Activated CD4-positive, alpha-beta T cell treated with anti-CD3 and anti-CD28 coated beads for 4 hours (primary cell): ENCODE measurements around the gene FER.
"Not testable (repeated sequence)": the region's sequence is repeated elsewhere in the genome, so short reads cannot be mapped to it uniquely, and the experiment has no call there.

Experiments used
- DNase-seq, 2 donors: peaks; one replicate each; pipeline ENCODE4 v3.0.0-alpha.2; 2020

FER gene

GRCh38 chr5:109049565-109049964 lies 301.9 kb downstream of the FER start:
- DNase-seq = no peak

GRCh38 chr5:109050321-109050720 lies 302.6 kb downstream of the FER start:
- DNase-seq = not testable (repeated sequence)

GRCh38 chr5:109052216-109052615 lies 304.5 kb downstream of the FER start:
- not testable (repeated sequence) for DNase-seq

- no peak for DNase-seq
Observed at GRCh38 chr5:109053995-109054417, 306.3 kb downstream of the FER start.

GRCh38 chr5:109060378-109061025 lies 312.8 kb downstream of the FER start:
- no peak for DNase-seq

- no peak for DNase-seq
Observed at GRCh38 chr5:109062664-109063063, 315.0 kb downstream of the FER start.

GRCh38 chr5:109063223-109063622 lies 315.5 kb downstream of the FER start:
- DNase-seq = no peak

GRCh38 chr5:109076741-109077140 lies 329.0 kb downstream of the FER start:
- no peak for DNase-seq

GRCh38 chr5:109078448-109078847 lies 330.8 kb downstream of the FER start:
- DNase-seq = no peak

- DNase-seq = no peak
Observed at GRCh38 chr5:109080481-109080880, 332.8 kb downstream of the FER start.

GRCh38 chr5:109080896-109081295 lies 333.2 kb downstream of the FER start:
- DNase-seq = no peak

GRCh38 chr5:109083937-109084336 lies 336.2 kb downstream of the FER start:
- DNase-seq = no peak

- DNase-seq = no peak
Observed at GRCh38 chr5:109089191-109089590, 341.5 kb downstream of the FER start.

- no peak for DNase-seq
Observed at GRCh38 chr5:109099081-109099480, 351.4 kb downstream of the FER start.

GRCh38 chr5:109100971-109101370 lies 353.3 kb downstream of the FER start:
- no peak for DNase-seq

- no peak for DNase-seq
Observed at GRCh38 chr5:109102096-109102690, 354.5 kb downstream of the FER start.

- DNase-seq = no peak
Observed at GRCh38 chr5:109105631-109106267, 358.1 kb downstream of the FER start.

GRCh38 chr5:109111680-109112079 lies 364.0 kb downstream of the FER start:
- no peak for DNase-seq

GRCh38 chr5:109113608-109114007 lies 365.9 kb downstream of the FER start:
- no peak for DNase-seq

GRCh38 chr5:109121225-109121624 lies 373.5 kb downstream of the FER start:
- DNase-seq = no peak

- DNase-seq = no peak
Observed at GRCh38 chr5:109125755-109126429, 378.2 kb downstream of the FER start.

GRCh38 chr5:109126481-109126880 lies 378.8 kb downstream of the FER start:
- DNase-seq = no peak

GRCh38 chr5:109136906-109137305 lies 389.2 kb downstream of the FER start:
- DNase-seq = no peak
